Bone marrow (tissue), 2 donors: ENCODE results near the gene FAM25A.

ENCODE experiments used
- DNase-seq, 2 donors: peaks; one replicate each; lab custom pipeline; 2025; lab: John Stamatoyannopoulos, UW

Gene FAM25A

DNA sequence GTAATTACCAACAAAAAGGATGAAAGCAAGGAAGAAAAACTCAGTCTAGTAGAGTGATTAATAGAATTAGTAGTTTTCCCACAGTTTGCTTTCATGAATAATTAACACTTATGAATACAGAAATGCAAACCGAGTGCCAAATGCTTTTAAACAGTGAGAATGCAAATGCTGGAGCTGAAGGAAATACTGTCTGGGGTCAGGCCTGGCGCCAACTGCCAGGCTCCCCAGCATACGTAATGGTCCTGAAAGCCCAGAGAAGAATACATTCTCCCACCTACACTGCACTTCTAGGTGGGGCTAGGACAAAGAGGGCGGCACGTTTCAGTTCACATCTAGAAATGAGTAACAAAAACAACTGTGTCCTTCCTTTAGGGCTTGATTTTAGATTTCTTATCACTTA, 44.6 kb downstream of the FAM25A start:
- no peak for DNase-seq

DNA sequence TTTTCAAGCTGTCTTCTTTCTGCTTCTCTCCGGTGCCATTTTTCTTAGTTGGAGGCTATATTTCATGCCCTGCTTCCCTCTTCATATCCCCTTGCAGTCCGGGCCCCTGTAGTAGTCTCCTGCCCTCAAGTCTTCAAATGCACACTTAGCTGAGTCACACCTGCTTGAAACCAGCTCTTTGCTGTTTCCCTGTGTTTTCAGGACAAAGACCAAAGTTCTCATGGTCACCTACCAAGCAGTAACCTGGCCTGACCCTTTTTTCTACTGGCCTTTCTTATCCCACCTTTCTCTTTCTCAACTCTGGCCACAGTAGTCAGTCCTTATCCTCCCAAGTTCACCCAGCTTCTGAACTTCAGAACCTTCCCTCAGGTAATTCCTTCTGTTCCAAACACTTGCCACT, 46.1 kb downstream of the FAM25A start:
- no peak for DNase-seq

DNA sequence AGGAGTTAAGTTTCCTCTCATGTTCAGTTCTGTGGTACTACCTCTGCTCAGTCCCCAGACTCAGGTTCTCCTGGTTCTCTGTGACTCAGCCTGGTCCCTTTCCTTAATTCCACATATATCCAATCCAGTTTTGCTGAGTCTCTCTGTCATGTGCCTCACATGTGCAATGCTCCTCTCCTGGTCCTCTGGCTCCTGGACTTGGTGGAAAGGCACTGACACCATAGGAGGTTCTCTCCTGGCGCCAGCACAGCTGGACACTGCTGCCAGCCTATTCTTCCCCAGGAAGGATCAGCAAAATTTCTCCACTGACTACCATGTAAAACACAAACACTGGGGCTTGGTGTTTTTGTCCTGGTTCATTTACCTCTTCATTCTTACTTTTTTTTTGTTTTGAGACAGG, 46.8 kb downstream of the FAM25A start:
- no peak for DNase-seq

DNA sequence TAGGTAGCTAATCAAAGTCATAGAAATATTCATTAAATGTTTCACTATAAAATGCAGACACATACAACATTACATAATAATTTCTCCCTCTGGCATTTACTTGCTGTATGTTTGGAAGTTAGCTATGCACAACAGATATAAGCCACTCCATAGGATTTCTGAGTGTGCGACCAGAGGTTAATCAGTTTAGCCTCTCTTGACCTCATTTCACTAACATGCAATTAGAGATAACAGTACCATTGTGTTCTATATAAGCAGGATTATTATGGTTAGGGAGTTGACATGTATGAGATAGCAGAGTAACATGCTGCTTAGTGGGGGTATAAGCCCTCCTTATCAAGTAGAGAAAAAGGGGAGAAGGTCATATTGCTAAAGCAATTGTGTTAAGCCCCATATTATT, 48.2 kb downstream of the FAM25A start:
- DNase-seq = no peak

DNA sequence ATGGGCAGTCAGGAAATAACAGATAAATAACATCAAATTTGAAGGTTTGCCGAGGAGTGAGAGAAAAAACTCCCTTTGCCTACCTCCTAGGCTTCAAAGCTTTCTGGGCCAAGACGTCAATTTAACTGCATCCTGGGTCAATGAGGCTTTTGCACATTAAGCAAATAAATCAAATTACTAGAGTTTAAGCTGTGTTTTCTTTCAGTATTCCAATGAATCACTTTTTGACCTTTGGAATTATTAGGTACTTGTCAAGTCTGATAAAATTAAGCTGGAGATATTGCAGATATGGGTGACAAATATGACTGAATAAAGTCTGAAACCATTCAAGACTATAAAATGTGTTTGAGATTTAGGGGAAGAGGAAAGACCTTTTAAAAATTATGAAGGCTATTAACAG, 52.4 kb downstream of the FAM25A start:
- DNase-seq = no peak
